Activated CD8-positive, alpha-beta memory T cell treated with anti-CD3 and anti-CD28 coated beads for 48 hours (primary cell): ENCODE results near the gene FGF1.

Experiments
- DNase-seq, 3 experiments: peaks; one replicate each; pipeline ENCODE4 v3.0.0-alpha.2; 2020; ENCODE audit warnings: low read depth in 2 of 3, low spot score in 2 of 3

Gene FGF1

DNA sequence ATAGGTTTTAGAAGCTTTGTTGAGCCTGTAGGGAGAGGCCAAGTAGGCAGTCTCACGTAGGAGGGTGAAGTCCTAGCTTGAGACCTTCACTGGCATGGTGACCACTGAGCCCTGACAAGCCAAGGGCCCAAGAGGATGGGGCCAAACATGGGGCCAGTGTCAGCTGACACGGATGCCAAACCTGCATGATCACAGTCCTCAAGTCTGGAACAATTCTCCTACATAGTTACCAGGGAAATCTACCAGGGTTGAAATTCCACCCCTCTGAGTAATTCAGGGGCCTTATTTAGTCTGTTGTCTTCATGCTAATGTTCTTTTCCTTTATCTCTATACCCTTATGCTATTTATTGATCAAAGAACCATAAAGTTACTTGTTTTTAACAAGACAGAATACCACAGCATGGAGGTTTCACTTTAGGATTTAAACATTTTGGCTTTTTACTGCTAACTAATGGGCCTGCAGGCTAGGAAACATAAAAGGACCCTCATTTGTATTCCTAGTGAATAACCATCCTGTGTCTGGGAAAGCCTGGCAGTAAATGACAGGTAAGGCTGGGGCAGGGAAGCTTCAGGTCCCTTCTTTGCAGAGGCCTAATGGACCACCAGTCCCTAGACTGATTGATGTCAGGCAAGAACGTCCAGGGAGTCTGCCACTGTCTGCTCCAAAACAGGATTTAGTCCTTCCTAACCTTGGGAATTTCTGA, 140.8 kb downstream of the FGF1 start:
- DNase-seq = no peak

DNA sequence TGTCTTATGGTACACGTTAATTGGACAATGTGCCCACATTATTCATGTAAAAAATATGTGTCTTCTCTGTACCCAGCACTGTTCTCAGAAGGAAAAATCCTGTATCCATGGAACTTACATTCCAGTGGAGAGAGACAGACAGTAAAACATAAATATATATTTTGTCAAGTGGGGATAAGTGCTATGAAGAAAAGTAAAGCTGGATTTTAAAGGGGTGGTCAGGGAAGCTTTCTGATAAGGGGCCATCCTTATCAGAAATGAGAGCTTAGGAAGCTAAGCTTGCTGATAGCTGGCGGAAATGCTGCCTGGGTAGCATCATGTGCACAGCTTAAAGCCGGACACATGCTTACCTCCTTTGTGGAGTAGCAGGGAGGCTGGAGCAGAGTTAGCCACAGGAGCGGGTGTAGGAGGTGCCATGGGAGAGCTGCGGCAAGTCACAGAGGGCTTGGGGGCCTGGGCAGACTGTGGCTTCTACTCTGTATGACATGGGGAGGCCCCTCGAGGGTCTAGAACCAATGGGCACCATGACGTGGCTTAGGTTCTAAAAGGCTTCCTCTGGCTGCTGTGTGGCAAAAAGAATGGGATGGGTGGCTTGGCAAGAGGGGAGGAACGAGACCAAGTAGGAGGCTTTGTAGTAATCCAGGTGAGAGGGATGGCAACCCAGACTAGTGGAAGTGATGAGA, 141.7 kb downstream of the FGF1 start:
- DNase-seq = no peak

DNA sequence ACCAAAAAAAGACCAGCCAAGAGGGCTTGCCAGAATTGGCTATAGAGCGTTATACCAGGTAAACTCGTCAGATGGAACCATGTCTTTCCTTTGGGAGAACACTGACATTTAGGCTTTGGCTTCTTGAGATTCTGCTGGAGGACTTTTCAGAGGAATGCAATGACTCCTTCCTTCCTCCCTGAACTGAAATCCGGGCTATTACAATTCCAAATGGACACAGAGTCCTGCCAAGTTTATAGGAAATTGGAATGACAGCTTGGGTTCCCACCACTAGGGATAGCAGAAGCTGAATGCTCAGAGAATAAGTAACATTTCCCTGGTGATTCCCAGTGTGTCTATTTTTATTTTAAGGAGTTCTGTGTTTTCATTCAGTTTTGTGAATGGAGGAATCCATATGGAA, 143.0 kb downstream of the FGF1 start:
- DNase-seq = no peak
